ENCODE measurements around the gene CCDC120.

GRCh38 chrX:49061916-49062315 is 3.1 kb downstream of the CCDC120 start:
- TF ChIP-seq, protein P1, sequence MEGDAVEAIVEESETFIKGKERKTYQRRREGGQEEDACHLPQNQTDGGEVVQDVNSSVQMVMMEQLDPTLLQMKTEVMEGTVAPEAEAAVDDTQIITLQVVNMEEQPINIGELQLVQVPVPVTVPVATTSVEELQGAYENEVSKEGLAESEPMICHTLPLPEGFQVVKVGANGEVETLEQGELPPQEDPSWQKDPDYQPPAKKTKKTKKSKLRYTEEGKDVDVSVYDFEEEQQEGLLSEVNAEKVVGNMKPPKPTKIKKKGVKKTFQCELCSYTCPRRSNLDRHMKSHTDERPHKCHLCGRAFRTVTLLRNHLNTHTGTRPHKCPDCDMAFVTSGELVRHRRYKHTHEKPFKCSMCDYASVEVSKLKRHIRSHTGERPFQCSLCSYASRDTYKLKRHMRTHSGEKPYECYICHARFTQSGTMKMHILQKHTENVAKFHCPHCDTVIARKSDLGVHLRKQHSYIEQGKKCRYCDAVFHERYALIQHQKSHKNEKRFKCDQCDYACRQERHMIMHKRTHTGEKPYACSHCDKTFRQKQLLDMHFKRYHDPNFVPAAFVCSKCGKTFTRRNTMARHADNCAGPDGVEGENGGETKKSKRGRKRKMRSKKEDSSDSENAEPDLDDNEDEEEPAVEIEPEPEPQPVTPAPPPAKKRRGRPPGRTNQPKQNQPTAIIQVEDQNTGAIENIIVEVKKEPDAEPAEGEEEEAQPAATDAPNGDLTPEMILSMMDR (IDR thresholded peaks at IDR 0.05) = no peak
- TF ChIP-seq, protein P2, sequence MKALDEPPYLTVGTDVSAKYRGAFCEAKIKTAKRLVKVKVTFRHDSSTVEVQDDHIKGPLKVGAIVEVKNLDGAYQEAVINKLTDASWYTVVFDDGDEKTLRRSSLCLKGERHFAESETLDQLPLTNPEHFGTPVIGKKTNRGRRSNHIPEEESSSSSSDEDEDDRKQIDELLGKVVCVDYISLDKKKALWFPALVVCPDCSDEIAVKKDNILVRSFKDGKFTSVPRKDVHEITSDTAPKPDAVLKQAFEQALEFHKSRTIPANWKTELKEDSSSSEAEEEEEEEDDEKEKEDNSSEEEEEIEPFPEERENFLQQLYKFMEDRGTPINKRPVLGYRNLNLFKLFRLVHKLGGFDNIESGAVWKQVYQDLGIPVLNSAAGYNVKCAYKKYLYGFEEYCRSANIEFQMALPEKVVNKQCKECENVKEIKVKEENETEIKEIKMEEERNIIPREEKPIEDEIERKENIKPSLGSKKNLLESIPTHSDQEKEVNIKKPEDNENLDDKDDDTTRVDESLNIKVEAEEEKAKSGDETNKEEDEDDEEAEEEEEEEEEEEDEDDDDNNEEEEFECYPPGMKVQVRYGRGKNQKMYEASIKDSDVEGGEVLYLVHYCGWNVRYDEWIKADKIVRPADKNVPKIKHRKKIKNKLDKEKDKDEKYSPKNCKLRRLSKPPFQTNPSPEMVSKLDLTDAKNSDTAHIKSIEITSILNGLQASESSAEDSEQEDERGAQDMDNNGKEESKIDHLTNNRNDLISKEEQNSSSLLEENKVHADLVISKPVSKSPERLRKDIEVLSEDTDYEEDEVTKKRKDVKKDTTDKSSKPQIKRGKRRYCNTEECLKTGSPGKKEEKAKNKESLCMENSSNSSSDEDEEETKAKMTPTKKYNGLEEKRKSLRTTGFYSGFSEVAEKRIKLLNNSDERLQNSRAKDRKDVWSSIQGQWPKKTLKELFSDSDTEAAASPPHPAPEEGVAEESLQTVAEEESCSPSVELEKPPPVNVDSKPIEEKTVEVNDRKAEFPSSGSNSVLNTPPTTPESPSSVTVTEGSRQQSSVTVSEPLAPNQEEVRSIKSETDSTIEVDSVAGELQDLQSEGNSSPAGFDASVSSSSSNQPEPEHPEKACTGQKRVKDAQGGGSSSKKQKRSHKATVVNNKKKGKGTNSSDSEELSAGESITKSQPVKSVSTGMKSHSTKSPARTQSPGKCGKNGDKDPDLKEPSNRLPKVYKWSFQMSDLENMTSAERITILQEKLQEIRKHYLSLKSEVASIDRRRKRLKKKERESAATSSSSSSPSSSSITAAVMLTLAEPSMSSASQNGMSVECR (CRISPR knock-in tag; IDR thresholded peaks at IDR 0.05; ENCODE audit: borderline replicate concordance) = no peak
- TF ChIP-seq ZNF121 (CRISPR knock-in tag; IDR thresholded peaks at IDR 0.05) = no peak
- no peak for TF ChIP-seq ETV6 (CRISPR knock-in tag; IDR thresholded peaks at IDR 0.05)
- TF ChIP-seq, protein P3, sequence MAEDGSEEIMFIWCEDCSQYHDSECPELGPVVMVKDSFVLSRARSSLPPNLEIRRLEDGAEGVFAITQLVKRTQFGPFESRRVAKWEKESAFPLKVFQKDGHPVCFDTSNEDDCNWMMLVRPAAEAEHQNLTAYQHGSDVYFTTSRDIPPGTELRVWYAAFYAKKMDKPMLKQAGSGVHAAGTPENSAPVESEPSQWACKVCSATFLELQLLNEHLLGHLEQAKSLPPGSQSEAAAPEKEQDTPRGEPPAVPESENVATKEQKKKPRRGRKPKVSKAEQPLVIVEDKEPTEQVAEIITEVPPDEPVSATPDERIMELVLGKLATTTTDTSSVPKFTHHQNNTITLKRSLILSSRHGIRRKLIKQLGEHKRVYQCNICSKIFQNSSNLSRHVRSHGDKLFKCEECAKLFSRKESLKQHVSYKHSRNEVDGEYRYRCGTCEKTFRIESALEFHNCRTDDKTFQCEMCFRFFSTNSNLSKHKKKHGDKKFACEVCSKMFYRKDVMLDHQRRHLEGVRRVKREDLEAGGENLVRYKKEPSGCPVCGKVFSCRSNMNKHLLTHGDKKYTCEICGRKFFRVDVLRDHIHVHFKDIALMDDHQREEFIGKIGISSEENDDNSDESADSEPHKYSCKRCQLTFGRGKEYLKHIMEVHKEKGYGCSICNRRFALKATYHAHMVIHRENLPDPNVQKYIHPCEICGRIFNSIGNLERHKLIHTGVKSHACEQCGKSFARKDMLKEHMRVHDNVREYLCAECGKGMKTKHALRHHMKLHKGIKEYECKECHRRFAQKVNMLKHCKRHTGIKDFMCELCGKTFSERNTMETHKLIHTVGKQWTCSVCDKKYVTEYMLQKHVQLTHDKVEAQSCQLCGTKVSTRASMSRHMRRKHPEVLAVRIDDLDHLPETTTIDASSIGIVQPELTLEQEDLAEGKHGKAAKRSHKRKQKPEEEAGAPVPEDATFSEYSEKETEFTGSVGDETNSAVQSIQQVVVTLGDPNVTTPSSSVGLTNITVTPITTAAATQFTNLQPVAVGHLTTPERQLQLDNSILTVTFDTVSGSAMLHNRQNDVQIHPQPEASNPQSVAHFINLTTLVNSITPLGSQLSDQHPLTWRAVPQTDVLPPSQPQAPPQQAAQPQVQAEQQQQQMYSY (CRISPR knock-in tag; IDR thresholded peaks at IDR 0.05) = no peak
